PC-3 (cell line): ENCODE results near the gene C11orf54. TPM values are rescaled to one million over a fixed set of nuclear protein-coding genes. Genes with fewer than 3 reads are reported as not detected.

Experiments used
- ATAC-seq: fragments of 200-7000 bp; cut with Tn5 transposase; 2 replicates; pipeline ENCODE4 v1.9.1; 2020; ENCODE audit warnings: mild to moderate bottlenecking, moderate library complexity
- BruUV-seq: library from RNA; stranded (reverse); fragments of 400-500 nt; replicated peaks from 2 replicates; lab custom pipeline; 2021; lab: Mats Ljungman, UMichigan
- CTCF ChIA-PET: fragments of 300-600 bp; sonication (Branson Sonifier 250); formaldehyde crosslinking; loops from one replicate; lab custom pipeline; 2022; ENCODE audit warnings: antibody characterized with exemption; lab: Charles Lee
- POLR2A ChIA-PET: fragments of 300-600 bp; sonication (Branson Sonifier 250); formaldehyde crosslinking; loops from one replicate; lab custom pipeline; 2022; ENCODE audit warnings: antibody characterized with exemption; ENCODE audit not compliant: unreplicated experiment; lab: Charles Lee
- DNase-seq: peaks from one replicate; pipeline ENCODE4 v3.0.0-alpha.2; 2015
- H2AFZ ChIP-seq: fragments of 300-600 bp; sonication (generic); 2 replicates; pipeline ENCODE4 v1.6.0; 2016; ENCODE audit warnings: antibody characterized with exemption, low read length
- H3F3A ChIP-seq: fragments of 300-600 bp; sonication (generic); one replicate; pipeline ENCODE4 v1.6.0; 2017; ENCODE audit warnings: antibody characterized with exemption, low read length, control low read depth, mild to moderate bottlenecking; ENCODE audit not compliant: unreplicated experiment
- H3K27ac ChIP-seq: fragments of 300-600 bp; sonication (generic); 2 replicates; pipeline ENCODE4 v1.5.1; 2016; ENCODE audit warnings: mild to moderate bottlenecking, low read length
- H3K27me3 ChIP-seq: fragments of 300-600 bp; sonication (generic); 2 replicates; pipeline ENCODE4 v1.6.1; 2016; ENCODE audit warnings: low read length, mixed read lengths
- H3K36me3 ChIP-seq: fragments of 300-600 bp; sonication (generic); 2 replicates; pipeline ENCODE4 v1.6.1; 2016; ENCODE audit warnings: low read depth, mixed run types, low read length, mixed read lengths
- H3K4me1 ChIP-seq: fragments of 300-600 bp; sonication (generic); 2 replicates; pipeline ENCODE4 v1.5.1; 2016; ENCODE audit warnings: low read length; ENCODE audit not compliant: insufficient read depth
- H3K4me2 ChIP-seq: fragments of 300-600 bp; sonication (generic); 2 replicates; pipeline ENCODE4 v1.6.0; 2016; ENCODE audit warnings: low read length
- H3K4me3 ChIP-seq: fragments of 300-600 bp; sonication (generic); 2 replicates; pipeline ENCODE4 v1.5.1; 2016; ENCODE audit warnings: mild to moderate bottlenecking, low read length, mixed read lengths
- H3K79me2 ChIP-seq: fragments of 300-600 bp; sonication (generic); 2 replicates; pipeline ENCODE4 v1.6.1; 2017; ENCODE audit warnings: low read length, mixed read lengths
- H3K9ac ChIP-seq: fragments of 300-600 bp; sonication (generic); 2 replicates; pipeline ENCODE4 v1.6.0; 2016; ENCODE audit warnings: mild to moderate bottlenecking, low read length
- H3K9me2 ChIP-seq: fragments of 300-600 bp; sonication (generic); replicated peaks from 2 replicates; pipeline ENCODE4 v1.6.1; 2016; ENCODE audit warnings: mixed run types, low read length, mixed read lengths
- H3K9me3 ChIP-seq: fragments of 300-600 bp; sonication (generic); 2 replicates; pipeline ENCODE4 v1.6.1; 2016; ENCODE audit warnings: low read length, mixed read lengths
- H4K20me1 ChIP-seq: fragments of 300-600 bp; sonication (generic); 2 replicates; pipeline ENCODE4 v1.6.1; 2016; ENCODE audit warnings: low read length, mixed read lengths
- EZH2 ChIP-seq: fragments of 300-600 bp; sonication (generic); IDR thresholded peaks from one replicate; pipeline ENCODE4 v1.6.1; 2017; ENCODE audit warnings: antibody characterized with exemption, mild to moderate bottlenecking, low read length; ENCODE audit not compliant: unreplicated experiment
- EZH2phosphoT487 ChIP-seq: fragments of 300-600 bp; sonication (generic); IDR thresholded peaks from 2 replicates; pipeline ENCODE4 v1.6.1; 2018; ENCODE audit warnings: mild to moderate bottlenecking, antibody characterized with exemption, low read length, borderline replicate concordance
- intact Hi-C: fragments of 100-400 bp; cut with micrococcal nuclease; formaldehyde crosslinking; loops from 2 replicates; pipeline ENCODE4 v1.9.0; 2023
- total RNA-seq: library from RNA; depleted of rRNA; stranded (reverse); fragments of >200 nt; gene quantifications from 2 replicates; pipeline ENCODE4 v1.2.3, GENCODE V29; 2014
- TF ChIP-seq, protein P1 (sequence below): fragments of 300-600 bp; sonication (generic); conservative IDR thresholded peaks from 2 replicates; pipeline ENCODE4 v1.5.1; 2017; ENCODE audit warnings: antibody characterized with exemption, low read depth, mild to moderate bottlenecking, low read length

Gene C11orf54
- total RNA-seq, 1 experiment from 2014 or later, result 24.3 TPM

DNA sequence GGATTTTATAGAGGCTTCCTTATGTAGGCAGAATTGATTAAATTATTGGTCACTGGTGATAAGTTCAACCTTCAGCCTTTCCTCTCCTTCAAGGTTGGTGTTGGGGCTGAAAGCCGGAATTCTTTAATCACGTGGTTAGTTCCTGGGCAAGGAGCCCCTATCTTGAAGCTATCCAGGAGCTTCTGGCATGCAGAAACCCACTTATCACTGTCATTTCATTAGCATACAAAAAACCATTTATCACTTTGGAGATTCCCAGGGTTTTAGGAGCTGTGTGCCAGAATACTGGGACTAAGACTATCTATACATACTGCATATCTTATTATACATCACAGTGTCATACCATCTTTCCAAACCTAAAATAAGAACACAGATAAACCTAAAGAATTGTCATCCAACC lies 24.1 kb downstream of the C11orf54 start:
- Histone ChIP-seq H3K36me3 (0 out of 2 replicates have a peak, but pooled peaks cover 8% of the 10 kb centered on the region), H3K9ac (no peak overlapping the region), H3K27me3 (no peaks in the 10 kb centered on the region), H3K4me1 (peaks cover 14% of the 10 kb centered on the region), H2AFZ (no peak overlapping the region), H3K9me2 (no peaks in the 10 kb centered on the region), H3K4me3 (no peak overlapping the region), H3K9me3 (no peaks in the 10 kb centered on the region), H3K4me2 (no peak overlapping the region), H3K27ac (no peak overlapping the region), H4K20me1 (no peaks in the 10 kb centered on the region; the same call in 1 of the 2 replicates), H3F3A (no peaks in the 10 kb centered on the region), H3K79me2 (no peaks in the 10 kb centered on the region)
- DNase-seq, result no peak
- TF ChIP-seq, protein P1, sequence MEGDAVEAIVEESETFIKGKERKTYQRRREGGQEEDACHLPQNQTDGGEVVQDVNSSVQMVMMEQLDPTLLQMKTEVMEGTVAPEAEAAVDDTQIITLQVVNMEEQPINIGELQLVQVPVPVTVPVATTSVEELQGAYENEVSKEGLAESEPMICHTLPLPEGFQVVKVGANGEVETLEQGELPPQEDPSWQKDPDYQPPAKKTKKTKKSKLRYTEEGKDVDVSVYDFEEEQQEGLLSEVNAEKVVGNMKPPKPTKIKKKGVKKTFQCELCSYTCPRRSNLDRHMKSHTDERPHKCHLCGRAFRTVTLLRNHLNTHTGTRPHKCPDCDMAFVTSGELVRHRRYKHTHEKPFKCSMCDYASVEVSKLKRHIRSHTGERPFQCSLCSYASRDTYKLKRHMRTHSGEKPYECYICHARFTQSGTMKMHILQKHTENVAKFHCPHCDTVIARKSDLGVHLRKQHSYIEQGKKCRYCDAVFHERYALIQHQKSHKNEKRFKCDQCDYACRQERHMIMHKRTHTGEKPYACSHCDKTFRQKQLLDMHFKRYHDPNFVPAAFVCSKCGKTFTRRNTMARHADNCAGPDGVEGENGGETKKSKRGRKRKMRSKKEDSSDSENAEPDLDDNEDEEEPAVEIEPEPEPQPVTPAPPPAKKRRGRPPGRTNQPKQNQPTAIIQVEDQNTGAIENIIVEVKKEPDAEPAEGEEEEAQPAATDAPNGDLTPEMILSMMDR, result no peak
- TF ChIP-seq EZH2phosphoT487 (no peak), EZH2 (no peak)
- BruUV-seq, result no TSS peak
- ChIA-PET CTCF (no interaction called here), POLR2A (interaction anchor here (0.6 kb wide), 1 partner anchor 34 kb away, joined by 7 read pairs; no protein-coding TSS in a partner anchor)
- ATAC-seq, result no peak
- intact Hi-C loops, result no loop called here

DNA sequence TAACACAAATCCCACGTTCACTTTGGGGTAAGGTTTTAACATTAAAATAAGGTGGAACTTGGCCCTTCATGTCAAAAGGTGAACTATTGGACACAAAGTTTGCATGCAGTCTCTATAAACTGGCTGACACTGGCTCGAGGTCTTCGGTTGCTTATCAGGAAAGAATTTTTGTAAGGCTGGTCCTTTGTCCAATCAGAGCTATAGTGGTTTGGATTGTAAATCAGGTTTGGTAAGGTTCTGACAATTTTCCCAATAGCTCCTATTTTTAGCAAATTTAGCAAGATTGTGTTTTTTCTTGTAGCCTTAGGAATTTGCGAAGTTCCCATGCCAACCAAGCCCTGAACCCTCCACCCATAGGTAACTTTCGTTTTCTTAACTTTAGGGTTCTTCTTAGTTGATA lies 25.0 kb downstream of the C11orf54 start:
- ChIA-PET CTCF (no interaction called here), POLR2A (no interaction called here)
- no peak overlapping the region for H2AFZ ChIP-seq
- TF ChIP-seq EZH2phosphoT487 (no peak), EZH2 (no peak)
- TF ChIP-seq, protein P1, result no peak
- no TSS peak for BruUV-seq
- ATAC-seq, result peak; percentile 12; the same call in 1 of the 2 replicates
- H3K27ac ChIP-seq, result peak overlapping the region; percentile 59
- no peaks in the 10 kb centered on the region for H3F3A ChIP-seq
- no peaks in the 10 kb centered on the region for H3K36me3 ChIP-seq
- no peaks in the 10 kb centered on the region for H3K9me3 ChIP-seq
- H3K9ac ChIP-seq, result no peak overlapping the region; the same call in 1 of the 2 replicates
- H4K20me1 ChIP-seq, result no peaks in the 10 kb centered on the region; the same call in 1 of the 2 replicates
- no peaks in the 10 kb centered on the region for H3K27me3 ChIP-seq
- H3K9me2 ChIP-seq, result no peaks in the 10 kb centered on the region
- peak overlapping the region; percentile 64 for H3K4me2 ChIP-seq
- peaks cover 14% of the 10 kb centered on the region for H3K4me1 ChIP-seq
- 0 out of 2 replicates have a peak overlapping the region, but pooled peaks have one; percentile 15 for H3K4me3 ChIP-seq
- peak; percentile 45 for DNase-seq
- intact Hi-C loops, result loop anchor here (2.0 kb wide), 1 partner anchor 26 kb away; the partner anchor contains the start of genes C11orf54 and TAF1D
- H3K79me2 ChIP-seq, result no peaks in the 10 kb centered on the region

DNA sequence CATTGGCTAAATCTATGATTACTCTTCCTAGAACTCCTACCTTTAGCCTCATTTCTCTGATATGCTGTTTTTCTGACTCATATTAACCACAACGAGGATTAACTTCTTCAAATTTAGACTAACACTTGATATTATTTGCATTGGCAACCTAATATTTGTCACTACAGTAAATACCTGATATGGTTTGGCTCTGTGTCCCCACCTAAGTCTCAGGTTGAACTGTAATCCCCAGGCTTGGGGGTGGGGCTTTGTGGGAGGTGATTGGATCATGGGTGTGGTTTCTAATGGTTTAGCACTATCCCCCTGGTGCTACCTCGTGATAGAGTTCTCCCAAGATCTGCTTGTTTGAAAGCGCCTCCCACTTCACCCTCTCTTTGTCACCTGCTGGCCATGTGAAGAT lies 25.5 kb downstream of the C11orf54 start:
- Histone ChIP-seq H3K36me3 (no peaks in the 10 kb centered on the region), H3K4me1 (peaks cover 14% of the 10 kb centered on the region), H3K4me2 (peak overlapping the region; percentile 64), H3K9me2 (no peaks in the 10 kb centered on the region), H3F3A (no peaks in the 10 kb centered on the region), H3K27ac (peak overlapping the region; percentile 59), H3K4me3 (0 out of 2 replicates have a peak overlapping the region, but pooled peaks have one; percentile 15), H3K9me3 (no peaks in the 10 kb centered on the region), H2AFZ (no peak overlapping the region), H3K79me2 (no peaks in the 10 kb centered on the region), H4K20me1 (no peaks in the 10 kb centered on the region; the same call in 1 of the 2 replicates), H3K27me3 (no peaks in the 10 kb centered on the region), H3K9ac (no peak overlapping the region; the same call in 1 of the 2 replicates)
- CTCF ChIA-PET, result no interaction called here
- peak; percentile 84 for ATAC-seq
- DNase-seq, result peak; percentile 83
- no TSS peak for BruUV-seq
- intact Hi-C loops, result loop anchor here (2.0 kb wide), 1 partner anchor 26 kb away; the partner anchor contains the start of genes C11orf54 and TAF1D
- TF ChIP-seq, protein P1, result no peak
- no peak for TF ChIP-seq EZH2
- no peak for TF ChIP-seq EZH2phosphoT487
- POLR2A ChIA-PET, result no interaction called here
